Small intestine (tissue), 7 donors: Measurements from ENCODE around the gene CTU2. TPM values are rescaled to one million over a fixed set of nuclear protein-coding genes. Genes with fewer than 3 reads are reported as not detected.

Experiments used
- DNase-seq, 2 donors: peaks; one replicate each; pipeline versions ENCODE4 v3.0.0 to v3.0.0-alpha.2; 2013
- FAIRE-seq: peaks from 2 replicates; lab custom pipeline; 2012; peaks lifted over from hg19 to GRCh38; lab: Jason Lieb, UNC
- H3K27ac ChIP-seq, 3 donors: one replicate each; pipeline ENCODE4 v1.5.1; 2013; ENCODE audit warnings: low read length in 2 of 3, mild to moderate bottlenecking in 2 of 3, control low read depth in 1 of 3, inconsistent platforms in 1 of 3, low read depth in 1 of 3, moderate library complexity in 1 of 3
- H3K27me3 ChIP-seq, 3 donors: one replicate each; pipeline ENCODE4 v1.6.1; 2013; ENCODE audit warnings: low read length in 3 of 3, inconsistent platforms in 1 of 3; ENCODE audit not compliant: control insufficient read depth in 3 of 3, insufficient read depth in 3 of 3
- H3K36me3 ChIP-seq, 3 donors: one replicate each; pipeline ENCODE4 v1.6.1; 2013; ENCODE audit warnings: low read length in 3 of 3, inconsistent platforms in 1 of 3, low read depth in 1 of 3, mild to moderate bottlenecking in 1 of 3, moderate library complexity in 1 of 3; ENCODE audit not compliant: control insufficient read depth in 3 of 3, insufficient read depth in 2 of 3
- H3K4me1 ChIP-seq, 3 donors: one replicate each; pipeline ENCODE4 v1.6.1; 2013; ENCODE audit warnings: low read length in 2 of 3, inconsistent platforms in 1 of 3, low read depth in 1 of 3, mild to moderate bottlenecking in 1 of 3, moderate library complexity in 1 of 3; ENCODE audit not compliant: control insufficient read depth in 3 of 3, insufficient read depth in 2 of 3
- H3K4me3 ChIP-seq, 3 donors: one replicate each; pipeline ENCODE4 v1.5.1; 2013; ENCODE audit warnings: low read length in 3 of 3, control low read depth in 1 of 3, inconsistent platforms in 1 of 3, low read depth in 1 of 3, mild to moderate bottlenecking in 1 of 3, moderate library complexity in 1 of 3
- H3K9me3 ChIP-seq, 2 donors: one replicate each; pipeline ENCODE4 v1.6.1; 2013; ENCODE audit warnings: low read depth in 1 of 2, low read length in 1 of 2; ENCODE audit not compliant: control insufficient read depth in 2 of 2, insufficient read depth in 1 of 2
- WGBS, 3 donors: extraction: QIAGEN DNeasy Blood & Tissue Kit; methylation state at CpG; one replicate each; pipeline ENCODE4 v1.1.7; 2013; 5-methylcytosine and 5-hydroxymethylcytosine counted together
- polyA plus RNA-seq, 4 donors: library from polyadenylated mRNA; stranded (reverse) in 3 of 4; unstranded in 1 of 4; fragments of 200-250 nt in 3 of 4; fragments of 120-200 nt in 1 of 4; gene quantifications; one replicate each; pipeline versions ENCODE4 v1.2.1 to v1.2.3, GENCODE V29; 2013
- donor health status: healthy with polysubstance abuse.
- donor health status: control.
- donor health status: control.
- donor health status: Bipolar disorder and iron deficiency.
- donor health status: healthy.

Gene CTU2
- polyA plus RNA-seq, 4 donors = 7.8 to 15.0 (median 11.2) TPM

- Histone ChIP-seq H3K9me3 (no peaks in the 10 kb centered on the region), H3K27me3 (no peaks in the 10 kb centered on the region), H3K4me1 (no peaks in the 10 kb centered on the region), H3K36me3 (peaks cover 8 to 94% (median 33%) of the 10 kb centered on the region in 3 donors), H3K4me3 (no peak overlapping the region), H3K27ac (no peak overlapping the region)
- FAIRE-seq (no peak), DNase-seq (no peak)
- 87 to 94% (median 91%) methylated on average over 7 to 8 of the region's 8 CpGs for WGBS, 3 donors
Measured at GRCh38 chr16:88723507-88723887, 17.2 kb downstream of the CTU2 start.

DNA sequence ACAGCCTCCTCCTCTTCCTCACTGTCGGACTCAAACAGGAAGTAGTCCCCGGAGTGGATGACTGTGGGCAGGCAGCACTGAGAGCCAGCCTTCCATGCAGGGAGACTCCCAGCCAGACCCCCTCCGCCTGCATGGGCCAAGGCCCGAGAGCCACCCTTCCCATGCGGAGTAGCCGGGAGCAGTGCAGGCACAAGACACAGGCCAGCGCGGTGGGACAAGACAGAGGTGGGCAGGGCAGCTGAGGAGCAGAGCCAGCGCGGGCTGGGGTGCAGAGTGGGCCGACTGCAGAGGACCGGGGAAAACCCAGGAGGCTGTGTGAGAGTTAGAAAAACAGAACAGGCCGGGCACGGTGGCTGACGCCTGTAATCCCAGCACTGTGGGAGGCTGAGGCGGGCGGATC is 17.6 kb downstream of the CTU2 start:
- no peaks in the 10 kb centered on the region for H3K27me3 ChIP-seq
- no peaks in the 10 kb centered on the region for H3K4me1 ChIP-seq
- H3K9me3 ChIP-seq = no peaks in the 10 kb centered on the region
- WGBS, 3 donors = 93 to 98% (median 96%) methylated on average over 16 to 17 of the region's 17 CpGs
- H3K4me3 ChIP-seq = no peak overlapping the region
- H3K36me3 ChIP-seq = peaks cover 8 to 90% (median 33%) of the 10 kb centered on the region in 3 donors
- H3K27ac ChIP-seq = no peak overlapping the region
- FAIRE-seq (no peak), DNase-seq (no peak)

GRCh38 chr16:88724855-88725555 is 18.7 kb downstream of the CTU2 start:
- FAIRE-seq (no peak), DNase-seq (no peak)
- H3K4me1 ChIP-seq = no peaks in the 10 kb centered on the region
- 88 to 92% (median 91%) methylated on average over 29 to 31 of the region's 31 CpGs for WGBS, 3 donors
- no peaks in the 10 kb centered on the region for H3K27me3 ChIP-seq
- H3K4me3 ChIP-seq = no peak overlapping the region
- H3K36me3 ChIP-seq = peaks cover 4 to 82% (median 29%) of the 10 kb centered on the region in 3 donors
- no peaks in the 10 kb centered on the region for H3K9me3 ChIP-seq
- H3K27ac ChIP-seq = no peak overlapping the region

DNA sequence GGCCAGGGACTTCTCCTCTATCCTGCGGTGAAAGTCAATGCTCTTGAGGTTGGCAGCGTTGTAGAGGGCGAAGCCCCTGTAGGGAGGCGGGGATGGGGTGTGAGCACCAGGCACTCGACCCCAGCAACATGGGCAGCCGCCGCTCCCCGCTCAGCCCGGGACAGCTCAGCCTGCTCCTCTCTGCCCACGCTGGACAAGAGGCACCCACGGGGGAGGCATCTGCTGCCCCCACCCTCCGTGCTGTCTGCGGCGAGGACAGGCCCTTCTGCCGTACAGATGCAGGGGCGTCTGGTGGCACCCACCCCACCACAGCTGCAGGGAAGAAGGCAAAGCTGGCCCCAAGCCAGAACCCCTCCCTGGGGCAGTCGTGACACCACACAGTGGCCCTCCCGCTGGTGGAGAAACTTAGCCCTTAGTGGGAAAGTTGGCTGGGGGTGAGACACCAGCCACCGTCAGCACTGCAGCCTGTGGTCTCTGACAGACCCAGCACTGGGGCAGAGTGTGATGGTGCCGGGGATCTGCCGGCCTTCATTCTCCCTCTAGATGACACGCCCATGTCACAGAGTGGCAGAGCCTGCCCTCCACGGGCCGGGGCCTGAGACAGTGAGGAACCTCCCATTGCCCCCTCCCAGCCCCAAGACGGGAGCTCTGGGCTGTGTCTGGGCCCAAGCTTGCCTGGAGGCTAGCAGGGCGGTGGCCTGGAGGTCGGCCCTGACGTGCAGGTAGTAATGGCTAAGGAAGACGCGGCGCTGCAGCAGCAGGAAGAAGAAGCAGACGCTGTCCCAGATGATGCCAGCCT is 19.5 kb downstream of the CTU2 start:
- DNase-seq (no peak), FAIRE-seq (no peak)
- Histone ChIP-seq H3K27me3 (no peaks in the 10 kb centered on the region), H3K4me3 (no peak overlapping the region), H3K4me1 (no peaks in the 10 kb centered on the region), H3K36me3 (peaks cover 4 to 79% (median 31%) of the 10 kb centered on the region in 3 donors), H3K9me3 (no peaks in the 10 kb centered on the region), H3K27ac (no peak overlapping the region)
- 88% methylated on average over 32 of the region's 32 CpGs for WGBS, 3 donors

DNA sequence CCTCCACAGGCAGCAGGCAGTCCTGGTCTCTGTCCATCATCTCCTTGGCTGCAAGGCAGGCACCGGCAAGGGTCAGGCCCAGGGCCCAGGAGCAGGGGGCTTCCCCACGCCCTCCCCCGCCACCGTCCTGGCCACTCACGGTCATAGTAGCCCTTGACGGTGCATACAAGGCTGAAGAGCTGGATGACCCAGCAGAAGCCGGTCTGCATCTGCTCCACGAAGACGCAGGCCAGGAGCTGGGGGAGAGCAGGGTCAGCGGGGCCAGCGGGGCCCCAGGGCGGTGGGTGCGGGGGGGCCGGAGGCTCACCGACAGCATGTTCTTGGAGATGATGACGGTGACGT is 20.1 kb downstream of the CTU2 start:
- Histone ChIP-seq H3K9me3 (no peaks in the 10 kb centered on the region), H3K36me3 (peaks cover 4 to 79% (median 26%) of the 10 kb centered on the region in 3 donors), H3K4me3 (no peak overlapping the region), H3K4me1 (no peaks in the 10 kb centered on the region), H3K27ac (no peak overlapping the region), H3K27me3 (no peaks in the 10 kb centered on the region)
- no peak for DNase-seq
- no peak for FAIRE-seq
- 87 to 94% (median 92%) methylated on average over 17 of the region's 17 CpGs for WGBS, 3 donors

DNA sequence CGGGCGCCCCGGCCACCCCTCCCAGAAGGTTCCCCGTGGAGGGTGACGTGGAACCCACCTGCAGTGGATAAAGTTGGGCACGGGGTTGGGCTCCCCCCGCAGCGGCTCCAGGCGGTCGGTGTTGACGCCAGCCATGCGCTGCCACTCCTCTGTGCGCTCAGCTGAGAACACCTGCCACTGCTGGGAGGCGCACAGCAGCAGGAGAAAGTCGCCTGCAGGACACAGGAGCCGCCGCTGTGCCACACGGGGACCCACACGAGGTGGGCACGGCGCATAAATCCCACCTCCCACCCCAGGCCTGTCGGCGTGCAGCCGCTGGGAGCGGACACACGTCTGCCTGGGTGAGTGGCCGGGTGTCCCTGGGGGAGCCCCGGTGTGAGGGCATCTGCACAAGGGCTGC is 20.7 kb downstream of the CTU2 start:
- H3K9me3 ChIP-seq = no peaks in the 10 kb centered on the region
- no peak overlapping the region for H3K4me3 ChIP-seq
- H3K36me3 ChIP-seq = peaks cover 4 to 80% (median 23%) of the 10 kb centered on the region in 3 donors
- H3K4me1 ChIP-seq = no peaks in the 10 kb centered on the region
- WGBS, 3 donors = 95 to 97% (median 96%) methylated on average over 28 of the region's 28 CpGs
- no peaks in the 10 kb centered on the region for H3K27me3 ChIP-seq
- DNase-seq (no peak), FAIRE-seq (no peak)
- H3K27ac ChIP-seq = no peak overlapping the region

GRCh38 chr16:88727871-88728270 is 21.6 kb downstream of the CTU2 start:
- WGBS, 3 donors = 61 to 81% (median 65%) methylated on average over 20 of the region's 20 CpGs
- DNase-seq (peak in 1 of 2 donors; percentile 10), FAIRE-seq (no peak)
- Histone ChIP-seq H3K4me3 (no peak overlapping the region), H3K36me3 (peaks cover 4 to 80% (median 23%) of the 10 kb centered on the region in 3 donors), H3K9me3 (no peaks in the 10 kb centered on the region), H3K27me3 (no peaks in the 10 kb centered on the region), H3K27ac (no peak overlapping the region), H3K4me1 (no peaks in the 10 kb centered on the region)

DNA sequence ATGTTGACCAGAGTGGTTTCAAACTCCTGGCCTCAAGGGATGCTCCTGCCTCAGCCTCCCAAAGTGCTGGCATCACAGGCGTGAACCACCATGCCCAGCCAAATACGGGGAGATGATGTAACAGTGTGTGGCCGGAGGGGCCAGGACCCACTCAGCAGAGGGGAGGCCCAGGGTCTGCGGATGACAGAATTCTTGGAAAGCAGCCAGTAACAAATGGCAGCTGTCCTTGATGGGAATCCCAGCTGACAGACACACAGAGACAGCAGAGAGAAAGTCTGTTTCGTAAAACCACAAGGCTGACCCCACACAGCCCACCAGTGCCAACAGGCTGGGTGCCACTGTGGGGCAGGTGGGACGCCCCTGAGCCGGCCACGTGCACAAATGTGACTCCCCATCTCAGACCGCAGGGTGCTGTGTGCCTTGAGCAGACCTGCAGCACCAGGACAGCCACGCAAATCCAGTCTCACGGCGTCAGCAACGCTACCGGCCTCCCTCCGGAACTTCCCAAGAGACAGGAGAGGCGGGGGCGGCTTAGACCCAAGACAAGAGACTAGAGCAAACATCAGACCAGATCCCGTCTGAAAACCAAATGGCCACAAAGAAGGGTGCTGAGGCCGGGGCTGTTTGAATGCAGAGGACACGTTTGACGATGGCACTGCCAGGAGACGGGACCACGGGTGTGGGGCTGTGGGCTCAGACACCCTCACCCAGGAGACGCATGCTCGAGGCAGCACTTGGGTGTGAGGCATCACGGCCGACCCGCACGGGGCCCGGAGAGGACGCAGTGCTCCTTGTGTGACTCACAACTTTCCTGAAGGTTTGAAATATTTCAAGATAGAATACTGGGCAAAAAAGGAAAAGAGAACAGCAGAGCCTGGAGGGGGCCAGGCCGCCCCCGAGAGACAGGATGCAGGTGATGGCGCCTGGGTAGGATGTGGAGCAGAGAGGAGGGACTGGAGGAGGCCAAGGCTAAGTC is 24.6 kb downstream of the CTU2 start:
- H3K9me3 ChIP-seq = no peaks in the 10 kb centered on the region
- no peak for DNase-seq
- peaks cover 6 to 82% (median 22%) of the 10 kb centered on the region in 3 donors for H3K36me3 ChIP-seq
- WGBS, 3 donors = 87 to 93% (median 93%) methylated on average over 34 of the region's 34 CpGs
- no peak overlapping the region for H3K4me3 ChIP-seq
- no peak for FAIRE-seq
- no peak overlapping the region for H3K27ac ChIP-seq
- no peaks in the 10 kb centered on the region for H3K27me3 ChIP-seq
- no peaks in the 10 kb centered on the region for H3K4me1 ChIP-seq
